ENCODE measurements around the gene DCAF8. TPM values are rescaled to one million over a fixed set of nuclear protein-coding genes. Genes with fewer than 3 reads are reported as not detected.
"Not testable (repeated sequence)": the region's sequence is repeated elsewhere in the genome, so short reads cannot be mapped to it uniquely, and the experiment has no call there.

Gene DCAF8
- 57.8 TPM for polyA plus RNA-seq

GRCh38 chr1:160261893-160262794 is at the start of gene DCAF8:
Gene DCAF8, minus strand, starts transcription at chr1:160262549. Its CDS starts 18,541 bp downstream, at chr1:160244008.
- Mint-ChIP-seq H3K9me3 (no peaks in the 10 kb centered on the region), H3K27ac (peak within 1 kb of the TSS; percentile 97 to 98 (median 97)), H3K4me1 (peaks cover 21 to 33% (median 26%) of the 10 kb centered on the region in 3 donors)

GRCh38 chr1:160309571-160309970 is 47.2 kb upstream of the DCAF8 start:
- peak overlapping the region in 2 of 3 donors; percentile 40 to 86 for H3K27ac Mint-ChIP-seq
- H3K27me3 Mint-ChIP-seq, result no peaks in the 10 kb centered on the region
- peak overlapping the region in 1 of 4 donors; percentile 6 for H3K4me3 Mint-ChIP-seq
- peaks cover 26 to 50% (median 35%) of the 10 kb centered on the region in 3 donors for H3K4me1 Mint-ChIP-seq
- no peaks in the 10 kb centered on the region for H3K9me3 Mint-ChIP-seq
- peaks cover 15% of the 10 kb centered on the region for H3K36me3 Mint-ChIP-seq

More at GRCh38 chr1:160261893-160262794, at the start of gene DCAF8:
- Mint-ChIP-seq H3K36me3 (no peaks in the 10 kb centered on the region), H3K27me3 (no peaks in the 10 kb centered on the region), H3K4me3 (peak within 1 kb of the TSS; percentile 95 to 99 (median 96))

DNA sequence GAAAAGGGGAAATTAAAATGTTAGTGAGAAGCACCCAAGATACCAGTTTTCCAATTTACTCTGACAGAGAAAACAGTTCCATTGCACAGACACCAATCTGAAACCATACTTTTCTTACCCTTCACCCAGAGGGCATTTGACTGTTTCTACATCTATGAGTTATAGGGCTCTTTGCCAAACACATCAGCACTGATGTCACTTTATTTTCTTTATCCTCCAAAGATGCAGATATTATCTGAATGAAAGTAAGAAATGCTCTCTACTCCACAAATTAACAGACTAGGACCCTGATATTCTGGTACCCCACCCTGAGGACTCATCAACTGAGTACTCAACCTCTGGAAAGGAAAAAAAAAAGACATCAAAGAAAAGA is 46.8 kb upstream of the DCAF8 start:
- peak overlapping the region in 2 of 3 donors; percentile 40 to 53 for H3K27ac Mint-ChIP-seq
- H3K27me3 Mint-ChIP-seq, result no peaks in the 10 kb centered on the region
- H3K9me3 Mint-ChIP-seq, result no peaks in the 10 kb centered on the region
- peaks cover 15% of the 10 kb centered on the region for H3K36me3 Mint-ChIP-seq
- peaks cover 26 to 50% (median 35%) of the 10 kb centered on the region in 3 donors for H3K4me1 Mint-ChIP-seq
- H3K4me3 Mint-ChIP-seq, result peak overlapping the region in 2 of 4 donors; percentile 6 to 12

DNA sequence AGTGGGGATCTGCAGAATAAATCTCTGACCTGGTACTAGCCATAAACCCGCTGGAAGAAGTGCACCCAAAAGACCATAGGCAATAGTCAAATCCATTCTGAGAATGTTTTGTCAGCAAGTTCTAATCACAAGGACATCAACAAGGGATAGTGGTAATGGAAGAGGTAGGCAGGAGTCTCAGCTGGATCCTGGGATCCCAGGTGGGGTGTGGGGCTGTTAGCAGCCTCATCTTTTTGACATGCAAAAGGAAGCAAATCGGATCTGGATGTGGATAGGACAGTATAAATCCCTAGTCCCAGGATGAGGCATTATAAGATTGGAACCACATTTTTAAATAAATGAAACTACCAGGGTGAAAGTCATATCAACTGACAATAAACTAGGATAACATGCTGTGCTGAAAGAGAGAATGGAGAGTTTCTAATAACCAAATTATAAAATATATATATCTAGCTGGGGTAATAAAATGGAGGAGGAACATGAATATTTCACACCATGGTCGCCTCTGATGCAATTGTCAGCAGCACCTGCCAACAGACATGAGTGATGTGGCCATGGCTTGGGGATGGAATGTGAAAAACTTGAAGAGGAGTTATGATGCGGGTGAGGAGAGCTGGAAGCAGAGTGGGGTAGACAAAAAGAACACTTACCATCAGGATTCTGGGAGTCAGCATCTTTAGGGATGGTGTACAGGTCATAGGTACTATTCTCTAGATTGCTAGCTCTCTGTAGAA is 46.3 kb upstream of the DCAF8 start:
- Mint-ChIP-seq H3K4me1 (peaks cover 25 to 50% (median 35%) of the 10 kb centered on the region in 3 donors), H3K36me3 (peaks cover 13% of the 10 kb centered on the region)

DNA sequence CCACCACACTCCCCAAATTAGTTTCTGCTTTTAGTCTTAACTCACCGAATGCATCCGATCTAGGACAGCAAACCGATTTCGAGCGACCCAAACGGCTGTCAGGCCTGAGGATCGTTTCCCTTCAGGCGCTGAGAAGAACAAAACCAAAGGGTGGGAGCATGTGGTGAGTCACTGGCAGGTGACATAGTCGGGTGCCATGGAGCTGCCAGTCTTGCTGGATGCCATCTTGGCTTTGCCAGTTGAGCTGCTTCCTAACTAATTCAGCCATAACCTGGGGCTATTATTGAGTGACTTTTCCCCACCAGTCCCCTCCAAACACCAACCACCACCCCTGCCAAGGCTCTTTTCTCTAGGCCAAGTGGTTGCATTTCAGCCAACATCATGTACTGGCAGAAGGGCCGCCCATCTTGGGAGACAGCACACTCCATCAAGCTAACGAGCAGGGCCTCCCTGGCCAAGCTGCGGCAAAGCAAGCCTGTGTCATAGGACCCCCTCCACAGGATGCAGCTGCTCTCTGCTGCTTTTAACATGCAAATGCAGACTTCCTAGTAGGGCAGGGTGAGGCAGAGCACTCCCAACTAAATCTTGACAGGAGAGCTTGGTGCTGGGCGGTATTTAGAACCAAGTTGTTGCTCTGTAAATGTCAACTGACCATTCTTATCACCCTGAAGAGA is 44.9 kb upstream of the DCAF8 start:
- peaks cover 12% of the 10 kb centered on the region for H3K36me3 Mint-ChIP-seq
- H3K4me1 Mint-ChIP-seq, result peaks cover 25 to 42% (median 35%) of the 10 kb centered on the region in 3 donors
- H3K27ac Mint-ChIP-seq, result peak overlapping the region; percentile 69 to 97 (median 97)
- H3K27me3 Mint-ChIP-seq, result no peaks in the 10 kb centered on the region
- H3K9me3 Mint-ChIP-seq, result no peaks in the 10 kb centered on the region
- H3K4me3 Mint-ChIP-seq, result peak overlapping the region; percentile 39 to 90 (median 72)

More for the DNA sequence above, 46.3 kb upstream of the DCAF8 start:
- Mint-ChIP-seq H3K27me3 (no peaks in the 10 kb centered on the region), H3K27ac (peak overlapping the region; percentile 33 to 87 (median 61)), H3K4me3 (peak overlapping the region in 3 of 4 donors; percentile 12 to 47 (median 43)), H3K9me3 (no peaks in the 10 kb centered on the region)

- Mint-ChIP-seq H3K9me3 (no peaks in the 10 kb centered on the region), H3K27me3 (no peaks in the 10 kb centered on the region), H3K4me1 (no peaks in the 10 kb centered on the region), H3K36me3 (peaks cover 8% of the 10 kb centered on the region), H3K4me3 (no peak overlapping the region), H3K27ac (no peak overlapping the region)
Observed at GRCh38 chr1:160300173-160300572, 37.8 kb upstream of the DCAF8 start.

- no peak overlapping the region for H3K4me3 Mint-ChIP-seq
- no peaks in the 10 kb centered on the region for H3K27me3 Mint-ChIP-seq
- H3K36me3 Mint-ChIP-seq, result peaks cover 5% of the 10 kb centered on the region
- H3K4me1 Mint-ChIP-seq, result peaks cover 3 to 5% (median 4%) of the 10 kb centered on the region in 3 donors
- no peak overlapping the region for H3K27ac Mint-ChIP-seq
- no peaks in the 10 kb centered on the region for H3K9me3 Mint-ChIP-seq
Observed at GRCh38 chr1:160296036-160296435, 33.7 kb upstream of the DCAF8 start.

DNA sequence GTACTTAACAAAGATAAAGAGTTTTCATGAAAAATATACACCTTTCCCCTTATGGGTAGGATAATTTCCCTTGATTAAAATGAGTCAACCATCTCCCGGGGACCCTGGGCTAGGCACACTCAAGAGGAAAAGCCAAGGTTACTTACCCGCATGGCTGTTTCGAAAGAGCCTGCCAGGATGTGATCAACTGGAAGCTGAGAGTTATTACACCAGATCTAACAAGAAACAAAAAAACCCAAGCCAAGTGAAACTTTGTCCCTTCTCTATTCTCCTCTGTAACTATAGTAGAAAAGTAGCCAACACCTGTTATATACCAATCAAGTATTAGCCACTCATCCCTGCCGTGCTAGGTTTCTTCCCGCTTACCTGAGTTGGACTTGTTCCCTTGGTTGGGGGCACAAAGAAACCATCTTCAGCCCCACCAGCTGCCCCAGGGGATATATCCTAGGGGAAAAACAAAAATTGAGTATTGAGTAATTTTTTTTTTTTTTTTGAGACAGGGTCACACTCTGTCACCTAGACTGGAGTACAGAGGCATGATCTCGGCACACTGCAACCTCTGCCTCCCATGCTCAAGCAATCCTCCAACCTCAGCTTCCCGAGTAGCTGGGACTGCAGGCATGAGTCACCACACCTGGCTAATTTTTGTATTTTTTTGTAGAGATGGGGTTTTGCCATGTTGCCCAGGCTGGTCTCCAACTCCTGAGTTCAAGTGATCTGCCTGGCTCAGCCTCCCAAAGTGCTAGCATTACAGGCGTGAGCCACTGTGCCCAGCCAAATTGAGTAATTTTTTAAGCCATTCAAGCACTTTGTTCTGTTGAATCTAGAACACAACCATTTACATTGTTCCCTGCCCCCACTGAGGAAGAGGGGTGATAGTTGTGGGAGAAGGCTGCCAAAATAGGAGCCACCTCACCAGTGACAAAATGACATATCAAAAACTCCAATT is 30.9 kb upstream of the DCAF8 start:
- Mint-ChIP-seq H3K4me1 (peaks cover 3 to 5% (median 4%) of the 10 kb centered on the region in 3 donors), H3K27ac (peak overlapping the region; percentile 40 to 85 (median 76)), H3K4me3 (no peak overlapping the region), H3K36me3 (peaks cover 1% of the 10 kb centered on the region), H3K9me3 (no peaks in the 10 kb centered on the region), H3K27me3 (no peaks in the 10 kb centered on the region)

DNA sequence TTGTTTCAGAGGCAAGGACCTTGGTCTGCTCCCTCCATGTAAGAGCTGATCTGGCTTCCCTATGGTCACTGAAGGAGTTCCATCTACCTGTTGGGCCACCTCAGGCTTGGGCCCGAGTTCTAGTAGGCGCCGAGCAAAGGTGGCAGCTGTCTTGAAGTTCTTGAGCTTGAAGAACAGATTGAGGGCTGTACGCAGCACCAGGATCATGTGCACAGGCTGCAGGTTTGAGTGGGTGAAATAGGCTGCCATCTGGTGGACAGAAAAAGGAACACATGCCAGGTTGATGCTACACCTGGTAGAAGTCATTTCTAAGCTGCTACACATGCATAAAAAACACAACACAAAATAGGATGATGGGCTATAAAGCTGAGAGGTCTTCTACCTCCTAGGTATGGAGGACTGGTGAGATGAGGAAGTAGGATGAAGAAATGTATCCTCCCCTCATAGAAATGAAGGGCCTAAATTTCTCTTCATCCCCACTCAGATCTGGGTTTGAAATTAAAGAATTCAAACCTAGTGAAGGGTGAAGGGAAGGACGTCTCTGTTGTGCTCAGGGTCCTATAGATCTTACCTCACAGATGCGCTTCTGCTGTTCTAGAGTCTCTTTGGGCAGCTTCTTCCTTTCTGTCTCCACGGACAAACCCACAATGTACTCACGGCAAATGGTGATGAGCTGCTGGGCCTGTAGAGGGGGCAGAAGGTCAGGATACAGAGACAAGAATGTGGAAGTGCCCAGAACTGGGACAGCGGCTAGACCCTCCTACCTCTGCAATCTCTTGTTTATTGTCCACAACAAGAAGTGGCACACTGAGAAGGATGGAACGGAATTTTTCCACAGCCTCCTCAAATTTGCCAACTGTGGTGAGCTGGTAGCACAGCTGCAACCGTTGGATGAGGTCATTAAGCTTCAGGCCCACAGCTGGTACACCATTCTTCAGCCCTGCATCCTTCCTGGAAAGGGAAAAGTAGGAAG is 29.2 kb upstream of the DCAF8 start:
- H3K36me3 Mint-ChIP-seq, result no peaks in the 10 kb centered on the region
- peak overlapping the region in 2 of 3 donors; percentile 28 to 71 for H3K27ac Mint-ChIP-seq
- peaks cover 3 to 8% (median 4%) of the 10 kb centered on the region in 3 donors for H3K4me1 Mint-ChIP-seq
- H3K27me3 Mint-ChIP-seq, result no peaks in the 10 kb centered on the region
- H3K4me3 Mint-ChIP-seq, result peak overlapping the region in 1 of 4 donors; percentile 36
- H3K9me3 Mint-ChIP-seq, result no peaks in the 10 kb centered on the region

GRCh38 chr1:160287769-160288168 is 25.4 kb upstream of the DCAF8 start:
- H3K9me3 Mint-ChIP-seq, H3K4me3 Mint-ChIP-seq, H3K36me3 Mint-ChIP-seq, H3K27me3 Mint-ChIP-seq, H3K27ac Mint-ChIP-seq: not testable (repeated sequence)
- H3K4me1 Mint-ChIP-seq, result peaks cover 20 to 25% (median 22%) of the 10 kb centered on the region in 3 donors

DNA sequence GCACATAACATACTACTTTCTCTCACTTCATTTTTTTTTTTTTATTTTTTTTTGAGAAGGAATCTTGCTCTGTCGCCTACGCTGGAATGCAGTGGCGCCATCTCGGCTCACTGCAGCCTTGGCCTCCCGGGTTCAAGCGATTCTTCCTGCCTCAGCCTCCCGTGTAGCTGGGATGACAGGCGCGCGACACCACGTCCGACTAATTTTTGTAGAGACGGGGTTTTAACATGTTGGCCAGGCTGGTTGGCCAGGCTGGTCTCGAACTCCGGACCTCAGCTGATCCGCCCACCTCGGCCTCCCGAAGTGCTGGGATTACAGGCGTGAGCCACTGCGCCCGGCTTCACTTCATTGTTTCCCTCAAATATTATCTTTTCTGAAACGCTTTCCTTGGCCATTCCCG is 23.2 kb upstream of the DCAF8 start:
- H3K27me3 Mint-ChIP-seq, result no peaks in the 10 kb centered on the region
- H3K27ac Mint-ChIP-seq, result peak overlapping the region in 2 of 3 donors; percentile 86 to 91
- H3K4me1 Mint-ChIP-seq, result peaks cover 16 to 20% (median 18%) of the 10 kb centered on the region in 3 donors
- no peaks in the 10 kb centered on the region for H3K36me3 Mint-ChIP-seq
- no peaks in the 10 kb centered on the region for H3K9me3 Mint-ChIP-seq
- H3K4me3 Mint-ChIP-seq, result peak overlapping the region in 3 of 4 donors; percentile 87 to 97 (median 96)

GRCh38 chr1:160284782-160285344 is 22.5 kb upstream of the DCAF8 start, which contains the start of gene PEX19:
Gene PEX19, minus strand, starts transcription at chr1:160285133. Its CDS starts 9 bp downstream, at chr1:160285124.
- peaks cover 2% of the 10 kb centered on the region for H3K36me3 Mint-ChIP-seq

More at GRCh38 chr1:160284782-160285344, 22.5 kb upstream of the DCAF8 start, which contains the start of gene PEX19:
- Mint-ChIP-seq H3K27ac (peak within 1 kb of the TSS; percentile 91 to 97 (median 97)), H3K4me1 (peaks cover 16 to 20% (median 20%) of the 10 kb centered on the region in 3 donors), H3K4me3 (peak within 1 kb of the TSS; percentile 87 to 98 (median 96)), H3K27me3 (no peaks in the 10 kb centered on the region), H3K9me3 (no peaks in the 10 kb centered on the region)
